DOHH2 (cell line): Measurements from ENCODE around the gene TMEM53.

Experiments
- EZH2phosphoT487 ChIP-seq: fragments of 200-600 bp; sonication (generic); IDR thresholded peaks from 2 replicates; pipeline ENCODE4 v1.6.1; 2017; ENCODE audit warnings: borderline replicate concordance, mild to moderate bottlenecking, antibody characterized with exemption, low read length, moderate library complexity, mixed read lengths
- TF ChIP-seq, protein P1 (sequence below): fragments of 200-600 bp; sonication (generic); IDR thresholded peaks from one replicate; pipeline ENCODE4 v1.5.1; 2014; ENCODE audit warnings: antibody characterized with exemption, mild to moderate bottlenecking, low read depth, low read length; ENCODE audit not compliant: poor library complexity, severe bottlenecking

- TF ChIP-seq, protein P1, sequence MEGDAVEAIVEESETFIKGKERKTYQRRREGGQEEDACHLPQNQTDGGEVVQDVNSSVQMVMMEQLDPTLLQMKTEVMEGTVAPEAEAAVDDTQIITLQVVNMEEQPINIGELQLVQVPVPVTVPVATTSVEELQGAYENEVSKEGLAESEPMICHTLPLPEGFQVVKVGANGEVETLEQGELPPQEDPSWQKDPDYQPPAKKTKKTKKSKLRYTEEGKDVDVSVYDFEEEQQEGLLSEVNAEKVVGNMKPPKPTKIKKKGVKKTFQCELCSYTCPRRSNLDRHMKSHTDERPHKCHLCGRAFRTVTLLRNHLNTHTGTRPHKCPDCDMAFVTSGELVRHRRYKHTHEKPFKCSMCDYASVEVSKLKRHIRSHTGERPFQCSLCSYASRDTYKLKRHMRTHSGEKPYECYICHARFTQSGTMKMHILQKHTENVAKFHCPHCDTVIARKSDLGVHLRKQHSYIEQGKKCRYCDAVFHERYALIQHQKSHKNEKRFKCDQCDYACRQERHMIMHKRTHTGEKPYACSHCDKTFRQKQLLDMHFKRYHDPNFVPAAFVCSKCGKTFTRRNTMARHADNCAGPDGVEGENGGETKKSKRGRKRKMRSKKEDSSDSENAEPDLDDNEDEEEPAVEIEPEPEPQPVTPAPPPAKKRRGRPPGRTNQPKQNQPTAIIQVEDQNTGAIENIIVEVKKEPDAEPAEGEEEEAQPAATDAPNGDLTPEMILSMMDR = peak; percentile 61
- no peak for TF ChIP-seq EZH2phosphoT487
These were observed 64.9 kb downstream of the TMEM53 start for GRCh38 chr1:44609412-44609767.
